Hippocampal formation (tissue), 2 donors: Measurements from ENCODE around the gene MDFIC2.
"Not testable (repeated sequence)": the region's sequence is repeated elsewhere in the genome, so short reads cannot be mapped to it uniquely, and the experiment has no call there.

Experiments used
- DNase-seq, 2 donors: peaks; one replicate each; lab custom pipeline; 2025; lab: John Stamatoyannopoulos, UW

MDFIC2 gene

DNA sequence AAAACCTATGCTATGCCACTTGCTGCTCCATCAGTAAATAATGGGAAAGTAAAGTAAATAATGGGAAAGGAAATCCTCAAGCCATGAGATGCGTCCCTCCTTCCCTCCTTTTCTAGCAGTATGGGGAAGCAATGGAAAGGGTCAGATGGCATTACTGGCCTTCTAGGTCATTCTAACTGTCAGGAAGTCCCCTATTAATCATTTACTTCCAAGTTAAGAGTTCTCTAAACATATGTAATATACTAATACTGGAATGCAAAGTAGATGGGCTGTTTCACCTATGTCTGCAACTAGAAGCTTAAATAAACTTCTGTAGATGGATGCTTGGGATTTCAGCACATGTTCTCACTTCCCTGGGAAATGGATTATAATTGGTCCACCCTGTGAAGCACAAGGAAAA is 55.9 kb downstream of the MDFIC2 start:
- no peak for DNase-seq

GRCh38 chr3:70250492-70250891 is 61.9 kb downstream of the MDFIC2 start:
- DNase-seq: no peak

GRCh38 chr3:70249509-70250160 is 62.8 kb downstream of the MDFIC2 start:
- DNase-seq: no peak

GRCh38 chr3:70248856-70249255 is 63.6 kb downstream of the MDFIC2 start:
- no peak for DNase-seq

- DNase-seq: no peak
Observed at GRCh38 chr3:70247955-70248354, 64.5 kb downstream of the MDFIC2 start.

DNA sequence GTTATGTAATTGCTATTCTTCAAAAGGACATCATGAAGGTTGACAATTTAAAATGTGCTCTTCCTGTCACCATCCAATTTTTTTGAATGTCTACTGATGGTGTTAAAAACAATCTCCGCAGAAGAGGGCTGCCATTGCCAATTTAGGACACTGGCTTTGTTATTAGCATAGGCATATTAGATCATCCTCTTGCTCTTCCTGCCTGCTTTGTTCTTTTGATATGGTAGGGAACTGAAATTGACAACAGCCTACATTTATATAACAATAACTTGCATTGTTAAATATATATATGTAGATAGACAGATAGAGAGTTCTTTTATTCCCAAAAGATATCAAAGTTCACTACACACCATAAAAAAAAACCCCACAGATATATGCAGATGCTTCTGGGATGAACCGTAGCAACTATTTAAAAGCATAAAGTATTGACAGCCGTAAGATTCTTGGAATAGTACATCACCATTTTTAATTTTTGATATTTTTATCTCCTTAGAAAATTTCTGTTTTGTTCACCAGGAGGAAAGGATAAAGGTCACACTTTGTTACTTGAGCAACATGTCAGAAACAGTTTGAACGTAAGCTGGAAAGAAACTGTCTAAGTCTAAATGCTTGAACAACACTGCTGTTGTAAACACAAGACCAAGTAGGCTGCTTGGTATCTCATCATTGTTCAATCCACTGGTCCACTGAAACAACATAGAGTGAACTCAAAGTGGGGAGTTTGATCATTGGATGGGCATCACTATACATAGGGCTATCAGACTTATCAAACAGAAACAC is 66.5 kb downstream of the MDFIC2 start:
- DNase-seq: peak in 1 of 2 donors; percentile 66

DNA sequence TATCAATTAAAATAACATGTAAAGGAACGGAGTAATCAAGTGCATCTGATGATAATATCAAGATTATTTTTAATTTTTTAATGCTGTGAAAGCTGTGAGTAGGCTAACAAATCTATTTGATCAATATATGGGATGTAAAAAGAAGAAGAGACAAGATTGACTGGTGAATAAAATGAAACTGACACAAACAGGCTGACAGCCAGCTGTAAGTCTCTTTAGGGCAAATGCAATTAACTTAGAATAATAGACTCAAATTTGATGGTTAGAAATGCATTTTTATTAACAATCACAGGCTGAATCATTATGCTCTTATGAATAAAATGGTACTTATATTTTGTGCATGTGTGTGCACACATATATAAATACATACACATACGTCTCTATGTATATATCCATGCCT is 68.0 kb downstream of the MDFIC2 start:
- no peak for DNase-seq

DNA sequence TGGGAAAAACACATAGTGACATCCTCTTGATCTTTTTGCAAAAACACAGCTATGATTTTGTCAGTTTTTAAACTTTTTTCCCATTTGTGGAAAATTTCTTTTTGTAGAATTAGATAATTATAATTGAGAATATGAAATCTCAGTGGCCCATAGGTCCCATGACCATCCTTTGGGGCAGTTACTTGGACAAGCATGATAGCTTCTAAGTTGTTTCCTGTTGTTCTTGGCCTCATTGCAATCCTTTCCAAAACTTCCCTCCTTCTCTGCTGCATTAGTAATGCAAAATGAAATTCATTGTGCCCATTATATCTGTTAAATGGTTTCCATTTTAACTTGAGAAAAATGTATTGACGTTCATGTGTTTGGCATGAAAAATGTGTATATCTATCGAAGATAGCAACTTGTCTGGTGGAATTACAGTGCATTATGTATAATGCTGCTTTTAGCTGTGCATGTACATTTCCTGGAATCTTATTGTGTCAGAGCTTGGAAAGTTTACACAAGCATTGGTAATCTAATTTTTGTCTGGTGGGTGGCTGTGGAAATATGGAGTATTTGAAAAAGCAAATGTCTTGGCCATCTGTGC is 70.0 kb downstream of the MDFIC2 start:
- no peak for DNase-seq

DNA sequence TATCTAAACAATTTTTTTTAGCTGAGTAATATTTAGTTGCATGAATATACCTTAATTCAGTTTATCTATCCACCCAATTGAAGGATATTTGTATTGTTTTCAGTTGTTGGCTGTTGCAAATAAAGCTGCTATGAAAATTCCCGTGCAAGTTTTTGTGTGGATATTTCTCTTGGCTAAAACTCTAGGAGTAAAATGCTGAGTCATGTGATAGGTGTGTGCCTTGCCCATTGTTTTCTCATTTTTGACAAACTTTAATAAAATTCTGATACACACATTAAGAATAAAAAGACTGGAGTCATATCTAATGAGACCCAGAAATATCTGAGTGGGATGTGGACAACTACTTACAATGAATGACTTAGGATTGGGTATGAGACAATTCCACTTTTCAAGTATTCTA is 78.6 kb downstream of the MDFIC2 start:
- DNase-seq: no peak

- no peak for DNase-seq
Observed at GRCh38 chr3:70233112-70233511, 79.3 kb downstream of the MDFIC2 start.

- DNase-seq: no peak
Observed at GRCh38 chr3:70231266-70231701, 81.2 kb downstream of the MDFIC2 start.

DNA sequence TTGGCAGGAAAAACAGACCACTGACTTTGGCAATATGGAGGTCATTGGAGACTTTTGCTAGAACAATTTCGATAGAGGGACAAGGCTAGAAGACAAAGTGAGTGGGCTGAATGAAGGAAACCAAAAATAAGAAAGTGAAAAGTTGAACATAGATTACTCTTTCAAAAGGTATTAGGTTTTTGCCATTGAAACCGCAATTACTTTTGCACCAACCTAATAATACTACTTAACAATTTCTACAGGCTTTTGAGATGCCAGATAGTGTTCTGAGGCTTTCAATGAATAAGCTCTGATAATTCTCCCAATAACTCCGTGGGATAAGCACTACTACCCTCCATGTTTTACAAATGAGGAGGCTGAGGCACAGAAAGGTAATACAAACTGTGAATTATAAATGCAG is 85.0 kb downstream of the MDFIC2 start:
- DNase-seq: no peak

DNA sequence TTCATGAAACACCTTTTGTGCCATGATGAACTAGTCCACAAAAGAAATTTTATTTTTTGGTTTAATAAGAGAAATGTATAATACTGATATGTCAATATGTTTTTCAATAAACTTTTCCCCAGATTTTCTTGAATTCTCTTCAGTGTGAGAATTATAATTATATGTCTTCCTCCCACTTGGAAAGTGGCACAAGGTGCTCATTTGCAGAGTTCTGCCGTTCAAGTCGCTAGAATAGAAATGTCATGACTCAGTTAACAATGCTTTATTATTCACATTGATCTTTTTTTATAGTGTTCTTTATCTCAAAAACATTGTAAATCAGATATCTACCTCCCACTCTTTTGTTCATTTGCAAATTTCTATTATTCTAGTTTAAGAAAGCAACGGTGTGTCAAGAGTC is 87.3 kb downstream of the MDFIC2 start:
- no peak for DNase-seq

DNA sequence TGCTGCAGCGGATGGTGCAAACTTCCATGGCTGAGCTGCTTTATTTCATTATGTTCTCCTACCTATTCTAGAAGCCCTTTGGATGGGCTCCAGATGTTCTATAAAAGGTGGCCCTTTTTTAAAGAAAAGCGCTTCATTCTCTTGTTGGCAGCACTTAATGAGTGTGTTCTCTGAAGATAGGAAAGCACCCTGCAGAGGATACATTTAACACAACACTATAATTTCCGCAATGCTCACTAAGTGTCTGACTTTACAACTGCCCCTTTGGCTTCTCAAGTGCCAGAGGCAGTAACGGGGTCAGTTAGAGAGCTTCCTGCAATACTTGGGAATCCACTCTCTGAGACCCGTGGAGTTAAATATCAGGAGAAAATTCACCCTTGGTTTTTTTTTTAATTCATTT is 88.1 kb downstream of the MDFIC2 start:
- DNase-seq: no peak

- no peak for DNase-seq
Observed at GRCh38 chr3:70218471-70218870, 94.0 kb downstream of the MDFIC2 start.

DNA sequence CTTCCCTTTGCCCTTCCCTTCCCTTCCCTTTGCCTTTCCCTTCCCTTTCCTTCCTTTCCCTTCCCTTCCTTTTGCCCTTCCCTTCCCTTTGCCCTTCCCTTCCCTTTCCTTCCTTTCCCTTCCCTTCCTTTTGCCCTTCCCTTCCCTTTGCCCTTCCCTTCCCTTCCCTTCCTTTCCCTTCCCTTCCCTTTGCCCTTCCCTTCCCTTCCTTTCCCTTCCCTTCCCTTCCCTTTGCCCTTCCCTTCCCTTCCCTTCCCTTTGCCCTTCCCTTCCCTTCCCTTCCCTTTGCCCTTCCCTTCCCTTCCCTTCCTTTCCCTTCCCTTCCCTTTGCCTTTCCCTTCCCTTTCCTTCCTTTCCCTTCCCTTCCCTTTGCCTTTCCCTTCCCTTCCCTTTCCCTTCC is 101.2 kb downstream of the MDFIC2 start:
- not testable (repeated sequence) for DNase-seq

GRCh38 chr3:70201975-70202374 is 110.5 kb downstream of the MDFIC2 start:
- no peak for DNase-seq

- DNase-seq: no peak
Observed at GRCh38 chr3:70189884-70190473, 122.5 kb downstream of the MDFIC2 start.

DNA sequence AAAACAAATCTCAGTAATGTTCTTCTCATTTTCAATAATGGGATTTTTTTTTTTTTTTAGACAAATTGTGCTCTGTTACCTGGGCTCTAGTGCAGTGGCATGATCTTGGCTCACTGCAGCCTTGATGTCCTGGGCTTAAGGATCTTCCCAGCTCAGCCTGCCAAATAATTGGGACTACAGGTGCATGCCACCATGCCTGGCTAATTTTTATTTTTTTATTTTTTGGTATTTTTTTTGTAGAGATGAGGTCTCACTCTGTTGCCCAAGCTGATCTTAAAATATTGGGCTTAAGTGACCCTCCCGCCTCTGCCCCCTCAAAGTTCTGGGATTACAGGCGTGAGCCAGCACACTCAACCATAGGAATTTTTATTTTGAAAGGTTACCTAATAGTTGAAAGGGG is 126.2 kb downstream of the MDFIC2 start:
- no peak for DNase-seq

GRCh38 chr3:70185661-70186060 is 126.8 kb downstream of the MDFIC2 start:
- no peak for DNase-seq

DNA sequence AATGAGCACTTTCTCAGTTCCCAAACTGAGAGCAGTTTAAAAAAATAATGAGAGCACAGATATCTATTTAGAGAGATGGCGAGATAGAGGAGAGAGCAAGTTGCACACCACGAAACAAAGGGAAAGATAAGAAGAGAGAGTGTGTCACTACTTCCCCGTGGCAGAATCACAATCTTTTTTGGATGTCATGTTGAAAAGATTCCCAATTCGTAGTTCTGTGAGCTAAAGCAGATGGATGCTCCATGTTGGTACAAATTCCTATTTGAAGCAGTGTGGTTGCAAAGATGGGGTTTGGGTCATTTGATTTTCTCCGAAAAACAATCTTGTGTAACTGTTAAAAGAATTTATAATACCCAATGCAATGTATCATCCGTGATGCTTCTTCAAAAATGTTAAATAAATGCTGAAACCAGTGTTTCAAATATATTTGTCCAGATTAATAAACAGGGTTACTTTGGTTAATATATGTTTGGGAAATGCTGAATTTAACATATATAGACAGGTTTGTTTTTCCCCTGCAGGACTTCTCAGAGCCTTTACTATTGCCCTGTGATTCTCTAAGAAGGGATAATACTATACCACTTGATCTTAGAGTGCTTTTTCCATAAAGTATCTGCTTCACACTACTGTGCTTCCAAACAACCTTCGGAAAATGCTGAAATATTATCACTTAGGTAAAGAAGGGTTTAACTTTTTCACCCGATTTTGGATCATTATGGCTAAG is 128.5 kb downstream of the MDFIC2 start:
- DNase-seq: no peak

GRCh38 chr3:70182166-70182565 is 130.3 kb downstream of the MDFIC2 start:
- no peak for DNase-seq
